GM19099 (cell line): ENCODE results near the gene SEBOX.
A peak's percentile ranks its signal among the peaks of the same experiment; 100 is the strongest.

ENCODE experiments used
- POLR2A ChIP-seq: IDR thresholded peaks from 3 replicates; pipeline ENCODE4 v1.6.1; 2011; ENCODE audit warnings: low read depth; ENCODE audit not compliant: insufficient read length; ENCODE audit errors: extremely low read depth

SEBOX gene

DNA sequence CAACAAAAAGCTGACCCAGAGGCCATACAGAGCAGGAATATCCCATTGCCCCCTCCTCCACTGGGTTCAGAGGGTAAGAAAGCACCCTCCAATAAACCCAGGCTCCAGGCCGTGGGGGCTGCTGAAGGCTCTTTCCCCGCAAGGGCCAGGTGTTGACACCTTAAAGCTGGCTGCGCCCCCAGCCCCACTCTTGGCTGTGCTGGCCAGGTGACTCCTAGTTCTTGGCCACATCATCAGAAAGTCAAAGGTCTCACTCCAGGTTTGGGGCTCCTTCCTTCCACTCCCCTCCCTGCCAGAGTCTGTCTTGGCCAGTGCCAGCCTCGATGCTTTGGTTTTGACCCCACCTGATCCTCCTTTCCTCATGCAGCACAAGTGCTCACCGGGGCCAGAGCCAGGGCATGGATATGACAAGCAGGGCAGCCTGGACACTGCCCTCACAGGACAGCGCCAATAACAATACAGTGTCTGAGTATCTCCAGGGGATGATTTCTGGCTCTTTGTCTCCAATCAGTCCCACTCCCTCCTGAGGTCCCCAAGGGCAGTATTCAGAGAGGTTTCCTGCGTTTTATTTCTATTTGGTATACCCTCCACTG lies 32.8 kb upstream of the SEBOX start:
- TF ChIP-seq POLR2A: no peak

GRCh38 chr17:28397275-28397674 lies 32.3 kb upstream of the SEBOX start:
- no peak for TF ChIP-seq POLR2A

GRCh38 chr17:28396635-28397239 lies 31.7 kb upstream of the SEBOX start:
- no peak for TF ChIP-seq POLR2A

DNA sequence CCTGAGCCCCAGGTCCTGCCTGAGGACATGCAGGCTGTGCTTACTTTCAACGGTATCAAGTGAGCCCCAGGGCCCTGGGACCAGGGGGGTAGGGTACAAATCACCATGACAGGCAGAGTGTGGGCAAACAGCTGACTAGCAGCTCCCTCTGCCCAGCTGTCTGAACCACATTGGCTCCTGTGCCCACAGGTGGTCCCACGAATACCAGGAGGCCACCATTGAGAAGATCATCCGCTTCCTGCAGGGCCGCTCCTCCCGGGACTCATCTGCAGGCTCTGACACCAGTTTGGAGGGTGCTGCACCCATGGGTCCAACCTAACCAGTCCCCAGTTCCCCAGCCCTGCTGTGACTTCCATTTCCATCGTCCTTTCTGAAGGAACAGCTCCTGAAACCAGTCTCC lies 31.0 kb upstream of the SEBOX start:
- TF ChIP-seq POLR2A: no peak

DNA sequence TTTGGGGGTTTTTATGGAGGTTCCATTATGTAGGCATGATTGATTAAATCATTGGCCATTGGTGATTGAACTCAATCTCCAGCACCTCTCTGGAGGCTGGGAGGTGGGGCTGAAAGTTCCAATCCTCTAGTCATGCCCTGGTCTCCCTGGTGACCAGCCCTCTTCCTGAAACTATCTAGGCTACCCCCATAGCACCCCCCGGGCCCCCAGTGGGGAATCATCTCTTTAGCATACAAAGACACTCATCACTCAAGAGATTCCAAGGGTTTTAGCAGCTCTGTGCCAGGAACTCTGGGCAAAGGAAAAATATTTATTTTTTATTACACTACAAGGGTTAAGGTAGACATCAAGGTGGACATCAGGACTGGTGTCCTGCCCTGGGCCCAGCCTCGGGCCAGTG lies 30.4 kb upstream of the SEBOX start:
- no peak for TF ChIP-seq POLR2A

GRCh38 chr17:28394337-28395116 lies 29.5 kb upstream of the SEBOX start:
- TF ChIP-seq POLR2A: no peak

GRCh38 chr17:28392491-28392890 lies 27.5 kb upstream of the SEBOX start:
- no peak for TF ChIP-seq POLR2A

DNA sequence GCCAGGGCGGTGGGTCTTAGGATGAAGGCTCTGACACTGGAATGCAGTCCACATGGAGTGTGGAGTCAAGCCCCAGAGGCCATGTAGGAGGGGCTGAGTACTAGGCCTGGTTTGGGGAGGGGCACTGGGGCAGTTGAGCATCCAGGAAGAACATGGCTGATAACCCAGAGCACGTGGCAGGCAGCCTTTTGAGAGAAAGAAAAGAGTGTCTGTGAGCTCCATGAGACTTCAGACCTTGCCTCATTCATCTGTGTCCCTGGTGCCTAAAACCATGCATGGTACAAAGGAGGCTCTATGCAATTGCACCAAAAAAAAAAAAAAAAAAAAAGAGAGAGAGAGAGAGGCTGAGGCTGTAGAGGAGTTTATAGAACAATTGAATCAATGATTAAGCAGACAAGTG lies 26.4 kb upstream of the SEBOX start:
- TF ChIP-seq POLR2A: no peak

DNA sequence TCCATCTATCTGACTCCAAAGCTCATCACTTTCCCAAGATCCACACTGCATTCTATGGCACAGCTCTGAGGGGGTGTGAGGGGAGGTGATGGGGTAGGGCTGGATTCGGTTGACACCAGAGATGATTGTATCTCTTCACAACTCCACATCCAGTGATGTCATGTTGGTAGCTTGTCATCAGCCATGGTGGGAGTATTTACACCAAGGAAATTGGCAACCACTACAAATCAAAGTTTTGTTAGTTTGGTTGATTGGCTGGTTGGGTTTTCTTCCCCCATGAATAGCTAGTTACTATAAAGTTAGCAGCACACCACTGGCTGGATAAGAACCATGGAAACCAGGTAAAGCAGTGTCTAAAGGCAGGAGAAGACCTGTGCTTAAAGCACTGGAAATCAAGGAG lies 26.0 kb upstream of the SEBOX start:
- no peak for TF ChIP-seq POLR2A

DNA sequence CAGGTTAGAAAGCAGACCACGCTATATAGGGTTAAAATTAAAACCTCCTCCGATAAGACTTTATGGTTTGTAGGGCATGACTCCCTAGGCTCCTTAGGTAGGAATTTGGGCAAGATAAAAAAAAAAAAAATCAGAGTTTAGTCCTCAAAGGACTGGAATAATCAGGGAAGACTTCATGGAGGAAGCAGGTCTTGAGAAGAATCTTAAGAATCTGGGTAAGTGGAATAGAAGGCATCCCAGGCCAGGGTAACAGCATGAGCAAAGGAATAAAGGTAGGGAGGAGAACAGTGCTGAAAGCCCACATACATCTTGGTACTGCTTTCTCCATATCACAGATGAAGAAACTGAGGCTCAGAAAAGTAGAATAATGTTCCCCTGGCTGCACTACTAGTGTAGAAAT lies 25.6 kb upstream of the SEBOX start:
- TF ChIP-seq POLR2A: no peak

DNA sequence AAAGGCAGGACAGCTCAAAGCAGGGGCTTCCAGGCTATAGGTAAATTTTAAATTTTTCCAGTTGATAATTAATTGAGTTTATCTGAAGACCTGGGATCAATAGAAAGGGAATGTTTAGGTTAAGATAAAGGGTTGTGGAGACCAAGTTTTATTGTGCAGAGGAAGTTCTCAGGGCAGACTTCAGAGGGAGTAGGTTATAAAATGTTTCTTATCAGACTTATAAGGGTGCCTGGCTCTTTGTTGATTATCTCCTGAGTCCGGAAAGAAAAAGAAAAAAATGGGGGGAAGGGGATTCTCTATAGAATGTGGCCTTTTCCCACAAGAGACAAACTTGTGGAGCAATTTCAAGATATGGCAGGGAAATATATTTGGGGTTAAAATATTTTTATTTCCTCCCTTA lies 25.1 kb upstream of the SEBOX start:
- no peak for TF ChIP-seq POLR2A

GRCh38 chr17:28388106-28388505 lies 23.1 kb upstream of the SEBOX start:
- no peak for TF ChIP-seq POLR2A

DNA sequence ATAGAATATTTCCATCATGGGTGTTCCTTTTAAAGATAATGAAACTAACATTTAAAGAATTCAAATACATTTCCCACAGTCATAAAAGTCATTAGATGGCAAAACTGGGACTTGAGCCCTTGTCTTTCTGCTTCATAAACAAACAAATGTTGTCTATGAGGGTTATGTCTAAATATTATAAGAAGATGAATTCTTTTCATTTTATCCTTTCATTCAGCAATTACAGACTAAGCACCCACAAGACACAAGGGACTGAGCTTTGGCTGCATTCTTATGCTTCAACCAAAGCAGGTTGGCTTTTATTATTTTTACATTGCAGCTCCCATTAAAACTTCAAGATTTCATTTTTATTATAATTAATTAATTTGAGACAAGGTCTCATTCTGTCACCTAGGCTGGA lies 21.4 kb upstream of the SEBOX start:
- TF ChIP-seq POLR2A: no peak

DNA sequence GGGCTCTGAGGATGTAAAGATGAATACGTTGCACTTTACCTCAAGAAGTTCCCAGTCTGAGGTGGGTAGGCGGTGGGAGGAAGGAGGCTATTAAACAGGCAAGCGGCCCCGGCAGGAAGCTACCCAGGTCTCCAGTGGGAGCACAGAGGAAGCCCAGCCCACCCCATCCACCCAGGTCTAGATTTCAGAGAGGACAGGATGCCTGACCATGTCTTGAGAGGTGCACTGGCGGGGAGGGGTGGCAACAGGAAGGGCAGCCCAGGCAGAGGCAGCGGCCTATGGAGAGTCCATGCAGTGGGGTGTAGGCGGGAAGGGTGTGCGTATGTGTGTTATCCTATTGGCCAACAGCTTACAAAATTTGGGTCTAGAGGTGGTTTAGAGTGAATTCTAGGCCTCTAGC lies 20.4 kb upstream of the SEBOX start:
- TF ChIP-seq POLR2A: no peak

DNA sequence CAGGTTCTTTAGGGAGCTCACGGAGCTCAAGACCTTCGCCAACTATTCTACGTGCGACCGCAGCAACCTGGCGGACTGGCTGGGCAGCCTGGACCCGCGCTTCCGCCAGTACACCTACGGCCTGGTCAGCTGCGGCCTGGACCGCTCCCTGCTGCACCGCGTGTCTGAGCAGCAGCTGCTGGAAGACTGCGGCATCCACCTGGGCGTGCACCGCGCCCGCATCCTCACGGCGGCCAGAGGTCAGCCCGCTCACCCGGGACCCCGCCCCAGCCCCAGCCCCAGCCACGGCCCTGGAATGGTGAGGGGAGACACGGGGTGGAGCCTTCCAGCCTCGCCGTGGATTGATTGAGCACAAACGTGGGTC lies 20.0 kb upstream of the SEBOX start:
- no peak for TF ChIP-seq POLR2A

DNA sequence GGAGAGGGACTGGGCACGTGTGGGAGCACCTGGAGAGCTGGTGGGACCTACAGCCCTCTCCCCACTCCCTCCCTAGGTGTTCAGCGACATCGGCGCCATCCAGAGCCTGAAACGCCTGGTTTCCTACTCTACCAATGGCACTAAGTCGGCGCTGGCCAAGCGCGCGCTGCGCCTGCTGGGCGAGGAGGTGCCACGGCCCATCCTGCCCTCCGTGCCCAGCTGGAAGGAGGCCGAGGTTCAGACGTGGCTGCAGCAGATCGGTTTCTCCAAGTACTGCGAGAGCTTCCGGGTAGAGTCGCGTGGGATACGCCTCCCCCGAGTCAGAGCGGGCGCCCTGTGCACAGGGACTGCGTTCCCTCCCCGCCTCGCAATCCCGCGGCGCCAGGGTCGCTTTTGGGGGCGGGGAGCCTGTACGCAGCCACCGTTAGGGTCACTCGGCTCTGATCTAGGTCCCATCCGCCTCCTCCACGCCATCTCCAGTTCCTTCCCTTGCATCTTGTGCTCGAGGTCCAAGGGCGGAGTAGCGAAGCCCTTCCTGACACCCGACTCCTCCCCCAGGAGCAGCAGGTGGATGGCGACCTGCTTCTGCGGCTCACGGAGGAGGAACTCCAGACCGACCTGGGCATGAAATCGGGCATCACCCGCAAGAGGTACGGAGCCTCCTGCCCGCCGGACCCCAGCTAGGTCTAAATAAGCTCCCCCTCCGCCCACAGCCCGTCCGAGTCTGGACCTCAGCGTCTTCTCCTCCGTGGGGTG lies 19.5 kb upstream of the SEBOX start:
- peak; percentile 65 for TF ChIP-seq POLR2A
